H1 (cell line): Measurements from ENCODE around the gene NAA25. TPM values are rescaled to one million over a fixed set of nuclear protein-coding genes. Genes with fewer than 3 reads are reported as not detected.

Experiments used
- CTCF ChIA-PET: fragments of 300-600 bp; sonication (Branson Sonifier 250); formaldehyde crosslinking; loops from one replicate; lab custom pipeline; 2021; ENCODE audit not compliant: partially characterized antibody; lab: Charles Lee
- POLR2A ChIA-PET: fragments of 300-600 bp; sonication (Branson Sonifier 250); formaldehyde crosslinking; loops from one replicate; lab custom pipeline; 2021; ENCODE audit warnings: inconsistent platforms; ENCODE audit not compliant: partially characterized antibody; lab: Charles Lee
- DNase-seq, 2 experiments: peaks; one replicate each; pipeline versions ENCODE4 v3.0.0 to v3.0.0-alpha.2; 2010 to 2022; ENCODE audit warnings: low spot score in 2 of 2, low read depth in 1 of 2, mixed read lengths in 1 of 2
- FAIRE-seq: peaks from 2 replicates; lab custom pipeline; 2011; peaks lifted over from hg19 to GRCh38; lab: Jason Lieb, UNC
- H2AFZ ChIP-seq: 2 replicates; pipeline ENCODE4 v1.8.1; 2012; ENCODE audit warnings: low read length, inconsistent platforms
- H2AK5ac ChIP-seq: 2 replicates; pipeline ENCODE4 v1.6.1; 2013; ENCODE audit warnings: low read depth, low read length
- H2BK120ac ChIP-seq: replicated peaks from 2 replicates; pipeline ENCODE3; 2013; ENCODE audit warnings: low read depth, low read length, inconsistent platforms
- H2BK12ac ChIP-seq: 2 replicates; pipeline ENCODE4 v1.6.1; 2013; ENCODE audit warnings: low read depth, low read length
- H2BK15ac ChIP-seq: 2 replicates; pipeline ENCODE4 v1.6.1; 2013; ENCODE audit warnings: low read length
- H2BK20ac ChIP-seq: 2 replicates; pipeline ENCODE4 v1.6.1; 2013; ENCODE audit warnings: low read length
- H2BK5ac ChIP-seq: 2 replicates; pipeline ENCODE4 v1.6.1; 2013; ENCODE audit warnings: low read depth, low read length
- H3K14ac ChIP-seq: 2 replicates; pipeline ENCODE4 v1.6.1; 2013; ENCODE audit warnings: inconsistent platforms; ENCODE audit not compliant: insufficient read length
- H3K18ac ChIP-seq: 2 replicates; pipeline ENCODE4 v1.6.1; 2013; ENCODE audit warnings: low read length; ENCODE audit errors: extremely low read depth
- H3K23ac ChIP-seq: 2 replicates; pipeline ENCODE4 v1.6.1; 2013; ENCODE audit warnings: inconsistent platforms; ENCODE audit not compliant: insufficient read length
- H3K23me2 ChIP-seq: 2 replicates; pipeline ENCODE4 v1.6.1; 2013; ENCODE audit warnings: low read depth, low read length
- H3K27ac ChIP-seq: 2 replicates; pipeline ENCODE4 v1.6.1; 2011; ENCODE audit warnings: low read depth, low read length, inconsistent platforms
- H3K27me3 ChIP-seq, 4 experiments: replicated peaks in 1 of 4; 1 replicate in 1 of 4; 2 replicates in 3 of 4; pipeline versions ENCODE4 v1.6.1 to v1.8.1; 2011 to 2013; ENCODE audit warnings: low read length in 3 of 4, mild to moderate bottlenecking in 3 of 4, inconsistent platforms in 2 of 4, mixed read lengths in 2 of 4, moderate library complexity in 1 of 4; ENCODE audit not compliant: control insufficient read depth in 3 of 4, insufficient read depth in 3 of 4; ENCODE audit errors: extremely low read depth in 1 of 4
- H3K36me3 ChIP-seq, 4 experiments: 2 replicates each; pipeline versions ENCODE4 v1.6.1 to v1.8.1; 2011 to 2013; ENCODE audit warnings: mild to moderate bottlenecking in 4 of 4, low read length in 3 of 4, moderate library complexity in 2 of 4, control low read depth in 1 of 4, inconsistent platforms in 1 of 4; ENCODE audit not compliant: insufficient read depth in 4 of 4, control insufficient read depth in 2 of 4
- H3K4ac ChIP-seq: replicated peaks from 2 replicates; pipeline ENCODE3; 2013; ENCODE audit warnings: low read length, low read depth, mixed read lengths, inconsistent platforms; ENCODE audit not compliant: insufficient read length
- H3K4me1 ChIP-seq, 4 experiments: replicated peaks in 1 of 4; 1 replicate in 1 of 4; 2 replicates in 3 of 4; pipeline versions ENCODE4 v1.6.1 to v1.8.1; 2011 to 2013; ENCODE audit warnings: low read length in 3 of 4, inconsistent platforms in 2 of 4, mixed read lengths in 1 of 4; ENCODE audit not compliant: insufficient read depth in 4 of 4, control insufficient read depth in 3 of 4
- H3K4me2 ChIP-seq, 2 experiments: 2 replicates each; pipeline versions ENCODE4 v1.6.1 to v1.8.1; 2011 to 2013; ENCODE audit warnings: low read depth in 2 of 2, low read length in 2 of 2, control low read depth in 1 of 2, inconsistent platforms in 1 of 2, mild to moderate bottlenecking in 1 of 2; ENCODE audit not compliant: insufficient read depth in 1 of 2
- H3K4me3 ChIP-seq, 4 experiments: fragments of 200-600, 300-600 bp in 1 of 4; sonication (generic), shearing (Covaris generic), sonication (Bioruptor Twin) in 1 of 4; 2 replicates each; pipeline versions ENCODE4 v1.5.1 to v1.8.1; 2011 to 2016; ENCODE audit warnings: low read length in 4 of 4, low read depth in 3 of 4, control low read depth in 2 of 4, inconsistent platforms in 2 of 4, mild to moderate bottlenecking in 2 of 4, mixed read lengths in 1 of 4, moderate library complexity in 1 of 4; ENCODE audit not compliant: insufficient read depth in 2 of 4; ENCODE audit errors: extremely low read depth in 1 of 4
- H3K56ac ChIP-seq: replicated peaks from 2 replicates; pipeline ENCODE3; 2013; ENCODE audit warnings: low read depth, mild to moderate bottlenecking, mixed read lengths, low read length, inconsistent platforms; ENCODE audit not compliant: insufficient read length
- H3K79me1 ChIP-seq: 2 replicates; pipeline ENCODE4 v1.6.1; 2013; ENCODE audit warnings: low read depth, low read length, control low read depth
- H3K79me2 ChIP-seq, 2 experiments: 2 replicates each; pipeline versions ENCODE4 v1.6.1 to v1.8.1; 2012 to 2013; ENCODE audit warnings: low read length in 2 of 2, mild to moderate bottlenecking in 2 of 2, inconsistent platforms in 1 of 2; ENCODE audit not compliant: insufficient read depth in 2 of 2, control insufficient read depth in 1 of 2
- H3K9ac ChIP-seq, 4 experiments: replicated peaks in 1 of 4; 1 replicate in 1 of 4; 2 replicates in 3 of 4; pipeline versions ENCODE4 v1.6.1 to v1.8.1; 2011 to 2013; ENCODE audit warnings: low read depth in 3 of 4, low read length in 3 of 4, control low read depth in 2 of 4, mild to moderate bottlenecking in 2 of 4, moderate library complexity in 2 of 4, inconsistent platforms in 1 of 4; ENCODE audit errors: extremely low read depth in 1 of 4
- H3K9me3 ChIP-seq, 2 experiments: 2 replicates each; pipeline versions ENCODE4 v1.6.1 to v1.8.1; 2012 to 2013; ENCODE audit warnings: mild to moderate bottlenecking in 2 of 2, moderate library complexity in 2 of 2, control low read depth in 1 of 2, inconsistent platforms in 1 of 2, low read depth in 1 of 2, low read length in 1 of 2, mixed read lengths in 1 of 2; ENCODE audit not compliant: insufficient read depth in 2 of 2
- H4K20me1 ChIP-seq, 2 experiments: replicated peaks in 1 of 2; 2 replicates each; pipeline versions ENCODE3 to v1.8.1; 2011 to 2013; ENCODE audit warnings: inconsistent platforms in 2 of 2, low read length in 2 of 2, mild to moderate bottlenecking in 1 of 2; ENCODE audit not compliant: insufficient read depth in 2 of 2, control insufficient read depth in 1 of 2
- H4K5ac ChIP-seq: 2 replicates; pipeline ENCODE4 v1.6.1; 2013; ENCODE audit warnings: low read length, low read depth, mixed read lengths, inconsistent platforms; ENCODE audit not compliant: insufficient read length
- H4K8ac ChIP-seq: 2 replicates; pipeline ENCODE4 v1.8.0; 2013; ENCODE audit warnings: mild to moderate bottlenecking, moderate library complexity, low read length, inconsistent platforms; ENCODE audit not compliant: insufficient read depth; ENCODE audit errors: extremely low read depth
- H4K91ac ChIP-seq: replicated peaks from 2 replicates; pipeline ENCODE3; 2013; ENCODE audit warnings: low read length, mixed read lengths, inconsistent platforms; ENCODE audit not compliant: insufficient read length
- ASH2L ChIP-seq: fragments of 200-600, 300-600 bp; sonication (generic); IDR thresholded peaks from one replicate; pipeline ENCODE4 v1.7.1; 2017; ENCODE audit warnings: low read length
- E2F6 ChIP-seq: IDR thresholded peaks from 2 replicates; pipeline ENCODE4 v1.6.1; 2012; ENCODE audit warnings: inconsistent platforms
- MAFK ChIP-seq: IDR thresholded peaks from 2 replicates; pipeline ENCODE4 v1.6.1; 2012; ENCODE audit warnings: low read depth, mild to moderate bottlenecking, improper control_type of control experiment, low read length
- TBP ChIP-seq: IDR thresholded peaks from 2 replicates; pipeline ENCODE4 v1.6.1; 2011; ENCODE audit warnings: low read depth, low read length, improper control_type of control experiment
- WGBS, 2 experiments: shearing (Covaris generic) in 1 of 2; methylation state at CpG; one replicate each; pipeline versions ENCODE4 v1.1.6 to v1.1.7; 2013 to 2015; ENCODE audit warnings: low lambda C conversion rate in 2 of 2, mixed read lengths in 2 of 2, inconsistent platforms in 1 of 2, low coverage in 1 of 2, missing lambda C conversion rate in 1 of 2; ENCODE audit not compliant: insufficient replicate concordance in 2 of 2, insufficient coverage in 1 of 2, insufficient read length in 1 of 2; ENCODE audit errors: extremely low coverage in 1 of 2, missing lambda C conversion rate in 1 of 2; 5-methylcytosine and 5-hydroxymethylcytosine counted together
- polyA plus RNA-seq, 7 experiments: library from polyadenylated mRNA; depleted of rRNA in 3 of 7; stranded (reverse) in 5 of 7; unstranded in 2 of 7; fragments of >200 nt in 5 of 7; fragments of 200-250 nt in 2 of 7; gene quantifications; 1 replicate in 5 of 7; 2 replicates in 1 of 7; 4 replicates in 1 of 7; pipeline versions ENCODE4 v1.2.1 to v1.2.3, GENCODE V29; 2011 to 2013; ENCODE audit warnings: missing spikeins in 2 of 7, mixed read lengths in 2 of 7
- total RNA-seq: library from RNA; stranded (reverse); fragmentation: NEBNext Ultra II Directional; extraction: Animal tissue kit (Norgen Biotek cat#: 25700); gene quantifications from 2 replicates; pipeline ENCODE4 v1.2.1, GENCODE V29; 2021
- TF ChIP-seq, protein P1 (sequence below): IDR thresholded peaks from 2 replicates; pipeline ENCODE4 v1.6.1; 2011; ENCODE audit warnings: low read depth, mild to moderate bottlenecking, low read length; ENCODE audit not compliant: insufficient read depth

The NAA25 gene
- total and polyA plus RNA-seq, 2 of the 8 experiments (the other 6 are each of a cell fraction or from before 2014, with no cell fraction given): 10.8 to 60.3 TPM

DNA sequence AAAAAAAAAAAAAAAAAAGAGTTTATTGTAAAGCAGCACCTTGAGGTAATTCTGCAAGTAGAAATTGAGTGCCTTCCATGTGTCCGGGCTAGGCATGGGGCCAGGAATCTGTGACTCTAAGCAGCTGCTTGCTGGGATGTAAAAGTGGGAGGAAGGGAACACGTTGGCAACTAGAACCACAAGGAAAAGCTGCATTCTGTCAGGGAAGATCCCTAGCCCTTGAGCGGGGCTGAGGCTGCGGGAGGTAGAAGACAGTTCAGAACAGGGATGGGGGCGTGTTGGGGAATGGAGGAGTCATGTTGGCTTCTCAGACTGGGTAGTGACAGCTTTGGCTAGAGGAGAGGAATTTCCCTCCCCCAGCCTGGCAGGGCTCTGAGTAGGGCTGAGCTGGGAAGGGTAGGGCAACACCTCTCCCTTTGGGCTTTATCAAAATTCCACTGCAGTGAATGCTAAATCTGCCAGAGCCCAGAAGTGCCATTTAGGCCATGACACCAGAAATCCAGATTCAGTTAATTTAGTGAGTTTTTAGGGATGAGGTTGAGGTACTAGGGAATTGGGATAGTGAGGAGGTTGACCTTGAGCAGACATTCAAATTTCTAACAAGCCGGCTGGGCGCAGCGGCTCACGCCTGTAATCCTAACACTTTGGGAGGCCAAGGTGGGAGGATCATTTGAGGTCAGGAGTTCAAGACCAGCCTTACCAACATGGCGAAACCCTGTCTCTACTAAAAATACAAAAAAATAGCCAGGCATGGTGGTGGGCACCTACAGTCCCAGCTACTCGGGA, 13.4 kb upstream of the NAA25 start:
- no peak for FAIRE-seq
- H3K79me2 ChIP-seq: 0 out of 4 replicates have a peak, but pooled peaks cover 0 to 5% of the 10 kb centered on the region in 2 experiments

More for the DNA sequence above, 13.4 kb upstream of the NAA25 start:
- Histone ChIP-seq H4K20me1 (peaks cover 2% of the 10 kb centered on the region in 2 experiments), H2BK120ac (no peak overlapping the region)
- POLR2A ChIA-PET: interaction anchor here (8.1 kb wide), 1 partner anchor 16 kb away, joined by 90 read pairs; the partner anchor contains the start of gene NAA25
- TF ChIP-seq TBP (no peak), ASH2L (no peak), MAFK (no peak), E2F6 (no peak)
- TF ChIP-seq, protein P1, sequence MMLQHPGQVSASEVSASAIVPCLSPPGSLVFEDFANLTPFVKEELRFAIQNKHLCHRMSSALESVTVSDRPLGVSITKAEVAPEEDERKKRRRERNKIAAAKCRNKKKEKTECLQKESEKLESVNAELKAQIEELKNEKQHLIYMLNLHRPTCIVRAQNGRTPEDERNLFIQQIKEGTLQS: no peak
- TF ChIP-seq, all 59 proteins: peak for 0
- H3K27ac ChIP-seq: no peak overlapping the region
- H4K5ac ChIP-seq: no peak overlapping the region
- no peaks in the 10 kb centered on the region for H3K79me1 ChIP-seq
- no peak overlapping the region for H2AK5ac ChIP-seq
- peak overlapping the region; percentile 28; the same call in 1 of the 2 replicates for H2AFZ ChIP-seq
- CTCF ChIA-PET: interaction anchor here (0.6 kb wide), 1 partner anchor 9 kb away, joined by 3 read pairs; no protein-coding TSS in a partner anchor
- H3K18ac ChIP-seq: no peak overlapping the region; the same call in 1 of the 2 replicates
- H3K4me1 ChIP-seq: peaks cover 0 to 4% (median 1%) of the 10 kb centered on the region in 4 experiments; a peak in 4 of 7 replicates
- no peak overlapping the region for H2BK20ac ChIP-seq
- H4K8ac ChIP-seq: peak overlapping the region; percentile 35; the same call in 1 of the 2 replicates
- no peak overlapping the region for H2BK5ac ChIP-seq
- H3K4me3 ChIP-seq: no peak overlapping the region
- no peak overlapping the region for H3K23ac ChIP-seq
- no peaks in the 10 kb centered on the region for H3K9me3 ChIP-seq
- H3K56ac ChIP-seq: no peak overlapping the region
- no peak overlapping the region for H2BK15ac ChIP-seq
- no peaks in the 10 kb centered on the region for H3K27me3 ChIP-seq
- no peaks in the 10 kb centered on the region for H3K36me3 ChIP-seq
- no peak overlapping the region for H3K14ac ChIP-seq
- H3K23me2 ChIP-seq: peaks cover 4% of the 10 kb centered on the region; the same call in 1 of the 2 replicates
- DNase-seq: no peak
- no peak overlapping the region; a peak in 1 of 7 replicates for H3K9ac ChIP-seq
- H3K4ac ChIP-seq: no peak overlapping the region
- H3K4me2 ChIP-seq: no peak overlapping the region
- H2BK12ac ChIP-seq: peak overlapping the region; percentile 93; the same call in 1 of the 2 replicates
- WGBS, 2 experiments: 86% methylated on average over 11 of the region's 11 CpGs; no CpG with 5 or more reads in 1 of the 2 experiments
- no peak overlapping the region for H4K91ac ChIP-seq
